Thymus (tissue), 11 donors: ENCODE measurements around the gene ZNF813. TPM values are rescaled to one million over a fixed set of nuclear protein-coding genes. Genes with fewer than 3 reads are reported as not detected.
"Not testable (repeated sequence)": the region's sequence is repeated elsewhere in the genome, so short reads cannot be mapped to it uniquely, and the experiment has no call there.

Experiments
- DNase-seq, 9 donors: peaks; one replicate each; pipeline ENCODE4 v3.0.0-alpha.2; 2013; ENCODE audit warnings: low spot score in 9 of 9, low read depth in 6 of 9, missing footprints in 1 of 9
- H3K27ac ChIP-seq, 2 donors: one replicate each; pipeline ENCODE4 v1.5.1; 2013; ENCODE audit warnings: control low read depth in 1 of 2, low read depth in 1 of 2, low read length in 1 of 2, mild to moderate bottlenecking in 1 of 2, moderate library complexity in 1 of 2
- H3K27me3 ChIP-seq, 2 donors: one replicate each; pipeline ENCODE4 v1.5.1; 2013; ENCODE audit warnings: low read length in 1 of 2; ENCODE audit not compliant: control insufficient read depth in 2 of 2, insufficient read depth in 1 of 2
- H3K36me3 ChIP-seq, 2 donors: one replicate each; pipeline ENCODE4 v1.5.1; 2013; ENCODE audit warnings: low read length in 1 of 2, mild to moderate bottlenecking in 1 of 2, moderate library complexity in 1 of 2; ENCODE audit not compliant: control insufficient read depth in 2 of 2, insufficient read depth in 2 of 2
- H3K4me1 ChIP-seq, 2 donors: one replicate each; pipeline ENCODE4 v1.5.1; 2013; ENCODE audit warnings: low read length in 2 of 2; ENCODE audit not compliant: control insufficient read depth in 2 of 2, insufficient read depth in 2 of 2
- H3K4me3 ChIP-seq, 2 donors: one replicate each; pipeline ENCODE4 v1.5.1; 2013; ENCODE audit warnings: low read length in 2 of 2, control low read depth in 1 of 2, mild to moderate bottlenecking in 1 of 2
- H3K9me3 ChIP-seq, 2 donors: one replicate each; pipeline ENCODE4 v1.5.1; 2013; ENCODE audit warnings: low read length in 1 of 2, mild to moderate bottlenecking in 1 of 2; ENCODE audit not compliant: control insufficient read depth in 2 of 2, insufficient read depth in 1 of 2
- WGBS: extraction: QIAGEN DNeasy Blood & Tissue Kit; methylation state at CpG from one replicate; pipeline ENCODE4 v1.1.7; 2013; 5-methylcytosine and 5-hydroxymethylcytosine counted together
- polyA plus RNA-seq: library from polyadenylated mRNA; stranded (reverse); fragments of 200-250 nt; gene quantifications from one replicate; pipeline ENCODE4 v1.2.3, GENCODE V29; 2013
- total RNA-seq: library from RNA; stranded (reverse); fragments of 120-200 nt; gene quantifications from one replicate; pipeline ENCODE4 v1.2.4, GENCODE V29; 2013
- donor health status: healthy.

ZNF813 gene
- total and polyA plus RNA-seq, 2 donors = 2.5 to 4.6 TPM

DNA sequence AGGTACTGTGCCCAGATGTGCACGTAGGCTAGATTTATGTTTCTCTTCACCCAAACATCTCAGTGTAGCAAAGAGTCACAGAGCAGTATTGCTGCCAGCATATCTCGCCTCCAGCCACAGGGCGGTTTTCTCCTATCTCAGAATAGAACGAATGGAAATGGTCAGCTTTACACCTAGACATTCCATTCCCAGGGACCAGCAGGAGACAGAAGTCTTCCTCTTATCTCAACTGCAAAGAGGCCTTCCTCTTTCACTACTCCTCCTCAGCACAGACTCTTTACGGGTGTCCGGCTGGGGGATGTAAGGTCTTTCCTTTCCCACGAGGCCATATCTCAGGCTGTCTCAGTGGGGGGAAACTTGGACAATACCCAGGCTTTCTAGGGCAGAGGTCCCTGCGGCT, 1.1 kb downstream of the ZNF813 start:
- H3K9me3 ChIP-seq, DNase-seq, H3K36me3 ChIP-seq, H3K27ac ChIP-seq, H3K4me1 ChIP-seq, H3K27me3 ChIP-seq: not testable (repeated sequence)
- 78% methylated on average over 8 of the region's 8 CpGs for WGBS
- peak overlapping the region in 1 of 2 donors; percentile 64 for H3K4me3 ChIP-seq

- Histone ChIP-seq H3K27me3 (no peaks in the 10 kb centered on the region), H3K4me1 (peaks cover 3 to 5% of the 10 kb centered on the region in 2 donors), H3K4me3 (no peak overlapping the region), H3K27ac (no peak overlapping the region), H3K36me3 (no peaks in the 10 kb centered on the region), H3K9me3 (no peaks in the 10 kb centered on the region)
- 98% methylated on average over 7 of the region's 7 CpGs for WGBS
- DNase-seq = no peak
Measured at GRCh38 chr19:53471916-53472315, 4.4 kb downstream of the ZNF813 start.

GRCh38 chr19:53474832-53475231, 7.3 kb downstream of the ZNF813 start:
- H3K4me3 ChIP-seq, H3K27ac ChIP-seq, H3K27me3 ChIP-seq, H3K4me1 ChIP-seq: not testable (repeated sequence)
- peak in 1 of 9 donors; percentile 21 for DNase-seq
- H3K36me3 ChIP-seq = peaks cover 6 to 14% of the 10 kb centered on the region in 2 donors
- H3K9me3 ChIP-seq = peaks cover 5 to 14% of the 10 kb centered on the region in 2 donors
- WGBS = 66% methylated on average over 1 of the region's 1 CpG

- not testable (repeated sequence) for H3K27me3 ChIP-seq, DNase-seq, H3K4me3 ChIP-seq, H3K4me1 ChIP-seq, H3K27ac ChIP-seq
- H3K9me3 ChIP-seq = peaks cover 5 to 14% of the 10 kb centered on the region in 2 donors
- H3K36me3 ChIP-seq = peaks cover 6 to 14% of the 10 kb centered on the region in 2 donors
- 93% methylated on average over 6 of the region's 6 CpGs for WGBS
Measured at GRCh38 chr19:53475470-53475869, 7.9 kb downstream of the ZNF813 start.

GRCh38 chr19:53483751-53484150, 16.2 kb downstream of the ZNF813 start:
- peaks cover 4 to 27% of the 10 kb centered on the region in 2 donors for H3K36me3 ChIP-seq
- H3K9me3 ChIP-seq = peaks cover 7 to 14% of the 10 kb centered on the region in 2 donors
- WGBS = 98% methylated on average over 2 of the region's 2 CpGs

DNA sequence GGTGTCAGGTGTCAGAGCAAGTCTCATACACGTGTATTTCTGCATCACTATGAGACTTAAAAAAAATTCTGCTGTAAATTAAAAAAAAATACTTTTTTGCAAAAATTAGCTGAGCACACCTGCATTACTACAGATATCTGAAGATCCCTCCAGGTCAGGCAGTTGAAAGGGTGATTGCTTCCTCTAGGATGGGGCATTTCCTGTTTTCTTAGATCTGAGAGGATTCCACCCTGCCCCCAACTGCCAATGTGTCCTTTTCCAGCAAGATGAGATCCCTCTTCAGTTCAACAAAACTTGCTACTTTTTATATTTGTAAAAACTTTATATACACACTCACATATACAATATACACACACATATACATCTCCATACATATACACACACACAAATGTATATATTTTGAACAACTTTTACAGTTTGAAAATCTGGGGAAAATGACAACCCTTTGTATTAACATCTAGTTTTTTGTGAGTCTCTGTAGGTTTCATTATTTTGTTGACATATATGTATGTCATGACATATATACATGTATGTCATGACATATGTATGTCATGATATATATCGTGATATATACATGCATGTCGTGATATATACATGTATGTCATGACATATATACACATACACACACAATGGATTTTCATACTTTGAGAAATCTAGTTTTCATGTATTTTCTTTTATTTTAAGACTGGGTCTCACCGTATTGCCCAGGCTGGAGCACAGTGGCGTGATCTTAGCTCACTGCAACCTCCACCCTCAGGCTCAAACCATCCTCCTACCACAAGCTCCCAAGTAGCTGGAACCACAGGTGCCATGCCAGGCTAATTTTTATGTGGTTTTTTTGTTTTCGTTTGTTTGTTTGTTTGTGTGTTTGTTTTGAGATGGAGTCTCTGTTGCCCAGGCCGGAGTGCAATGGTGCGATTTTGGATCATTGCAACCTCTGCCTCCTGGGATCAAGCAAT, 17.8 kb downstream of the ZNF813 start:
- Histone ChIP-seq H3K36me3 (peaks cover 5 to 19% of the 10 kb centered on the region in 2 donors), H3K9me3 (peaks cover 4 to 13% of the 10 kb centered on the region in 2 donors), H3K27ac (no peak overlapping the region), H3K4me1 (no peaks in the 10 kb centered on the region), H3K27me3 (no peaks in the 10 kb centered on the region), H3K4me3 (no peak overlapping the region)
- 90% methylated on average over 8 of the region's 8 CpGs for WGBS
- no peak for DNase-seq

More at GRCh38 chr19:53483751-53484150, 16.2 kb downstream of the ZNF813 start:
- H3K4me1 ChIP-seq, DNase-seq, H3K4me3 ChIP-seq, H3K27ac ChIP-seq, H3K27me3 ChIP-seq: not testable (repeated sequence)

DNA sequence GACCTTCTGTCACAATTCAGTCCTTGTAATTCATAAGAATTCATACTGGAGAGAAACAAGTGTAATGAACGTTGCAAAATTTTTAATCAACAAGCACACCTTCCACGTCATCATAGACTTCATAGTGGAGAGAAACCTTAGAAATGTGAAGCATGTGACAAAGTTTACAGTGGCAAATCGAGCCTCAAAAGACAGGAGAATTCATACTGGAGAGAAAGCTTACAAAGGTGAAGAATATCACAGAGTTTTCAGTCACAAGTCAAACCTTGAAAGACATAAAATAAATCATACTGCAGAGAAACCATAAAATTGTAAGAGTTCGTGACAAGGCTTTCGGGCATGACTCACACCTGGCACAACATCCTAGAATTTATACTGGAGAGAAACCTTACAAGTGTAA, 24.6 kb downstream of the ZNF813 start:
- 97% methylated on average over 5 of the region's 5 CpGs for WGBS
- H3K27ac ChIP-seq = no peak overlapping the region
- peaks cover 11 to 18% of the 10 kb centered on the region in 2 donors for H3K36me3 ChIP-seq

DNA sequence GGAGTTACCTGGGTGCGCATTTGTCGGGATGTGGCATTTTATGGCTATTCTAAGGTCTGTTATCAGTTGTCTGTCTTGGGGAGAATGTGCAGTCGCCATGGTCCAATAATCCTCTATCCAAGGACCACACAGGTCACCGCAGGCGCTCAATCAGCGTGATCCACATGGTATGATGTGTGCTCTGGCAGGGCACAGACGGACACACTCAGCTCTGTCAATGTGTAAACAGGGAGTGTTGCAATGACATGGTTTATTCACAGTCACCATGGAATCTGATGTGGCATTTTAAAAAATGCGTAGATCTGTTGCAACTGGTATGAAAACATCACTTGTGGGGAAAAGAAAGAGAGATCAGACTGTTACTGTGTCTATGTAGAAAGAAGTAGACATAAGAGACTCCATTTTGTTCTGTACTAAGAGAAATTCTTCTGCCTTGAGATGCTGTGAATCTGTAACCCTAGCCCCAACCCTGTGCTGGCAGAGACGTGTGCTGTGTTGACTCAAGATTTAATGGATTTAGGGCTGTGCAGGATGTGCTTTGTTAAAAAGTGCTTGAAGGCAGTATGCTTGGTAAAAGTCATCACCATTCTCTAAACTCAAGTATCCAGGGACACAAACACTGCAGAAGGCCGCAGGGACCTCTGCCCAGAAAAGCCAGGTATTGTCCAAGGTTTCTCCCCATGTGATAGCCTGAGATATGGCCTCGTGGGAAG, 29.9 kb downstream of the ZNF813 start:
- WGBS = 65% methylated on average over 11 of the region's 11 CpGs
- not testable (repeated sequence) for H3K27ac ChIP-seq

More for the DNA sequence above, 24.6 kb downstream of the ZNF813 start:
- H3K4me1 ChIP-seq = no peaks in the 10 kb centered on the region
- no peak overlapping the region for H3K4me3 ChIP-seq
- H3K27me3 ChIP-seq = no peaks in the 10 kb centered on the region
- DNase-seq = no peak
- peaks cover 4 to 10% of the 10 kb centered on the region in 2 donors for H3K9me3 ChIP-seq

GRCh38 chr19:53498024-53498395, 30.5 kb downstream of the ZNF813 start:
- DNase-seq, H3K4me1 ChIP-seq, H3K27me3 ChIP-seq, H3K36me3 ChIP-seq, H3K27ac ChIP-seq, H3K4me3 ChIP-seq: not testable (repeated sequence)
- WGBS = 60% methylated on average over 4 of the region's 4 CpGs
- H3K9me3 ChIP-seq = peaks cover 0 to 10% of the 10 kb centered on the region in 2 donors

More for the DNA sequence above, 29.9 kb downstream of the ZNF813 start:
- not testable (repeated sequence) for DNase-seq, H3K4me3 ChIP-seq, H3K4me1 ChIP-seq, H3K36me3 ChIP-seq, H3K27me3 ChIP-seq
- H3K9me3 ChIP-seq = peaks cover 0 to 10% of the 10 kb centered on the region in 2 donors
